ENCODE results near the gene USP24.

DNA sequence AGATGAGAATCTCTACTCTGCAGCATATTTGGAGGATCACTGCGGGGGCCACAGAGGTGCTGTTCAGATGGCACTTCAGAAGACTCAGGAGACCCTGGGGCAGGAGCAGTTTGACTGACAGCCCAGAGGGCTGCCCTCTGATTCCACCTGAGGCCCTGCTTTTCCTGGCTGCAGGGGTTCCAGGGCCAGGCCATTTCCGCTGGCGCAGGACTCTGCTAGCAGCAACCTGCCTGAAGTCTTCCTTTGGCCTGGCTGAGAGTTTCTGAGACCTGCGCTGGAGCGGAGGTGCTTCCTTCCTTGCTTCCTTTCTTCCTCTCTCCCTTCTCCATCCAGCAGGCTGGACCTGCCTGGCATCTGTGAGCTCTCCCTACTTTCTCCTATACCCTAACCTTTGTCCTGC, 164.0 kb downstream of the USP24 start:
- TF ChIP-seq RAD21 (conservative IDR thresholded peaks at IDR 0.05) (no peak), EZH2 (IDR thresholded peaks at IDR 0.05; ENCODE audit: borderline replicate concordance, insufficient read depth, low read length, poor library complexity, severe bottlenecking) (no peak)
- TF ChIP-seq, protein P1, sequence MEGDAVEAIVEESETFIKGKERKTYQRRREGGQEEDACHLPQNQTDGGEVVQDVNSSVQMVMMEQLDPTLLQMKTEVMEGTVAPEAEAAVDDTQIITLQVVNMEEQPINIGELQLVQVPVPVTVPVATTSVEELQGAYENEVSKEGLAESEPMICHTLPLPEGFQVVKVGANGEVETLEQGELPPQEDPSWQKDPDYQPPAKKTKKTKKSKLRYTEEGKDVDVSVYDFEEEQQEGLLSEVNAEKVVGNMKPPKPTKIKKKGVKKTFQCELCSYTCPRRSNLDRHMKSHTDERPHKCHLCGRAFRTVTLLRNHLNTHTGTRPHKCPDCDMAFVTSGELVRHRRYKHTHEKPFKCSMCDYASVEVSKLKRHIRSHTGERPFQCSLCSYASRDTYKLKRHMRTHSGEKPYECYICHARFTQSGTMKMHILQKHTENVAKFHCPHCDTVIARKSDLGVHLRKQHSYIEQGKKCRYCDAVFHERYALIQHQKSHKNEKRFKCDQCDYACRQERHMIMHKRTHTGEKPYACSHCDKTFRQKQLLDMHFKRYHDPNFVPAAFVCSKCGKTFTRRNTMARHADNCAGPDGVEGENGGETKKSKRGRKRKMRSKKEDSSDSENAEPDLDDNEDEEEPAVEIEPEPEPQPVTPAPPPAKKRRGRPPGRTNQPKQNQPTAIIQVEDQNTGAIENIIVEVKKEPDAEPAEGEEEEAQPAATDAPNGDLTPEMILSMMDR (IDR thresholded peaks at IDR 0.05; ENCODE audit: poor library complexity, severe bottlenecking) = no peak

Data from neural cell (in vitro differentiated cells).